ENCODE measurements around the gene WWOX.

DNA sequence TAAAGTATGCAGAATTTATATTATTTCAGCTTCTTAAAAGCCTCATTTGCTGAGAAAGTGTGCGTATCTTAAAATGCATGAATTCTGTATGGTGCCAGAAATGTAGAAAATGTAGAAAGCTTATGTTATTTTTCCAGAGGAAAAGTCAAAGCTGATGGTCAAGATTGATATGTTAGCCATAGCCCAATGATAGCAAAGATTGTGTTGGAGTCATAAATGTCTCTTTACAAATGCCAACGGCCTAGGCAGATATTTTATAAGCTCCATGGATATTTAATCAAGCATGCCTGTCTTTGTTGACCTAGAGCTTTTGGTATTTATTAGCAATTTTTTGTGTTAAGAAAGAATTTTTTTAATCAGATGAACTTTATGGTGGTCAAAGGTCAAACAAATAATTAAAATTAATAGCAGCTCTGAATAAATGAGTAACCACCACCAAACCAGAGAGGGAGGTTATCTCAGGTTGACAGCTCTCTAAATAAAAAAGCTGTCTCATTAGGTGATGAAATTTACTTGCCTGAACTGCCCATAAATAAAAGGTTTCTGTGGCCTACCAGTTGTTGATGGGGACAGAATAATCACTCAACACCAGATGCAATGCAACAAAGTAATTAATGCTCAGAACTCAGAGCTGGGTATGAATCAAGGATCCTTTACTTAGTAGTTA, 48.6 kb upstream of the WWOX start:
- TF ChIP-seq YY1 (IDR thresholded peaks at IDR 0.05; ENCODE audit: insufficient read depth, insufficient read length) = no peak
- no peak for TF ChIP-seq ZNF274 (IDR thresholded peaks at IDR 0.05; ENCODE audit: low read depth, low read length)
- TF ChIP-seq SUZ12 (IDR thresholded peaks at IDR 0.05; ENCODE audit: extremely low read depth, insufficient read depth, insufficient read length) = no peak

All from NT2/D1 (cell line).